ENCODE results near the gene CLCN6.

The CLCN6 gene

DNA sequence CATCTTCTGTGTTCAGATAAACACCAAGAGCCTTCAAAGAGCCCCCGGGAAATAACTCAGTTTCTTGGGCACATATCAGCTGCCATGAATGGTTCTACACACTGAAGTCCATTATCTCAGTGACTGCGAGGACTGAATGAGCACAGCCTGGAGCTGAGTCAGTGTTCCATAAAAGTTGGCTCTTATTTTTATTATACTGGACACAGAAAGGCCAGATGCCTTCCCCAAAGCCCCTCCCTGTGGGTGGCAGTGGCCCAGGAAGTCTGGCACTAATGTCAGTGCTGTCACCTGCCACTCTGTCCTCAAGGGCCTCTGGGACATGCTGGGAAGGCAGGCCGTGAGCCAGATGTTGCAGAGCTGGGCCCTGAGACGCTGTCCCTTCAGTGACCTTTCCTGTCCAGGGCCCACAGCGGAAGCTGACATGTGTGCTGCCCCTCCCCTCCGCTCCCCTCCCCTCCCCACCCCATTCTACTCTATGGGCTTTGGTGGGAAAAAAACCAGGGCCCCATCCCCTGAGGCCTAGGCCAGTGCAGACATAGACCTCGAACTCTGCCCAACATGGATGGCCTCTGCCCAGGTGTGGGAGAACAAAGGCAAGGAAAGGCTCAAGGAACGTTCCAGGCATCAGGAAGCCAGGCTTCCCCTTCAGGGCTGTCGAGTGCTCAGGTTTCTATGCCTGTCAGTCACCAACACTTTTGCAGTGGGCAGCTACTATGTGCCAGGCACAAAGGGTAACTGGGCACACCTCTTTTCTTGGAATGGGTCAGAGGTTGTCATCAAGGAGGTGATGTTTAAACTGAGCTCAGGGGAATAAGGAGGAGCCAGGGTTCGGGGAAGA, 75.1 kb downstream of the CLCN6 start:
- no peak for DNase-seq

DNA sequence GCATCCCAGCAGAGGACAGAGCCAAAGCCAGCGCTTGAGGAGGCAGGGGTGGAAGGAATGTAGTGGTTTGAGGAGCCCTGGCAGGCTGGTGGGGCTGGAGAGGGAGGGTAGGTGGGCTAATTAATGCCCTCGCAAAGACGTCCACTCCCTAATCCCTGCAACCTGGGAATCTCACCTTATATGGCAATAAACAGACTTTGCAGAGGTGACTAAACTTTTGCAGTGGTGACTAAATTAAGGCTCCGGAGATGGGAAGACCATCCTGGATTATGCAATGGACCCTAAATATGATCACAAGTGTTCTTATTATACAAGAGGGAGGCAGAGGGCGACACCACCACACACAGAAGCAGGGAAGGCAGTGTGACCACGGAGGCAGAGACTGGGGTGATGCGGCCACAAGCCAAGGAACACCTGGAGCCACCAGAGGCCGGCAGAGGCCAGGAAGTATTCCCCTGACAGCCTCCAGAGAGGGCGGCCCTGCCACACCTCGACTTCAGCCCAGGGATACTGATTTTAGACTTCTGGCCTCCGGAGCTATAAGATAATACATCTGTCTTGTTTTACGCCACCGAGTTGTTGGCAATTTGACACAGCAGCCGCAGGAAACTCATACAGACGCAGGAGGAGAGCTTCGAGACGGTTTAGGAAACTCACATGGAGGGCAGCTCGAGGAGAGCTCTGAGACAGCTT, 75.9 kb downstream of the CLCN6 start:
- DNase-seq = no peak

GRCh38 chr1:11882814-11883538, 77.0 kb downstream of the CLCN6 start:
- DNase-seq = no peak

GRCh38 chr1:11885916-11886315, 79.9 kb downstream of the CLCN6 start:
- DNase-seq = no peak

DNA sequence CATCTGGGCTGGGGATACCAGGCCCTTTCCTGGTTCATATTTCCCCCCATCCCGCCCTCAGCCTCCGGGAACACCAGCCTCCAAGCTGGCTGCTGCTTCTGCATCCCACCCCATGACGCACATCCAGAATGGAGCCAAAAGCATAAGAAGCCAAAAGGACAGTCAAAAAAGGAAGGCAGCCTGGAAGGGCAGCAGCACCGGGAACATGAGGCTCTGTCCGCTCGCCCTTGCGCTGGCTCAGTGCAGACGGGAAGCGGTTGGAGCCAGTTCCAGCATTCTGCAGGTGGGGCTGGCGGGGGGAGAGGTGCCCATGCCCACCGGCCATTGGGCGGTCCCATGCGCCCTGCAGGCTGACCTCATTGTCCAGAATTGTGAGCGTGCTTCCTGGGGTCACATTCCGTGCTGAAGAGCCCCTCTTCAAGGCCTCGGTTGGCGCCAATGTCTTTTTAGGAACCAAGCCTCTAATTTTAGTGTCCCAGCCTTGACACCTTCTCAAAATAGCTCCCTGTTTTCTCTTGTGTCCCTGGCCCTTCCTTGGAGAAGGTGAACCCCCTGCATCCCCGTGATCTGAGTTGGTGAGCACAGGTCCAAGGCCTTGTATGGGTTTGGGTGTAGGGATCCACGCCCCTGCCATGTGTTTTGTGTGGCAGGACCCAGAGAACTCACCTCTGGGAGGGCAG, 81.1 kb downstream of the CLCN6 start:
- DNase-seq = no peak

- DNase-seq = no peak
Measured at GRCh38 chr1:11887666-11888007, 81.6 kb downstream of the CLCN6 start.

- DNase-seq = no peak
Measured at GRCh38 chr1:11888206-11888876, 82.3 kb downstream of the CLCN6 start.

DNA sequence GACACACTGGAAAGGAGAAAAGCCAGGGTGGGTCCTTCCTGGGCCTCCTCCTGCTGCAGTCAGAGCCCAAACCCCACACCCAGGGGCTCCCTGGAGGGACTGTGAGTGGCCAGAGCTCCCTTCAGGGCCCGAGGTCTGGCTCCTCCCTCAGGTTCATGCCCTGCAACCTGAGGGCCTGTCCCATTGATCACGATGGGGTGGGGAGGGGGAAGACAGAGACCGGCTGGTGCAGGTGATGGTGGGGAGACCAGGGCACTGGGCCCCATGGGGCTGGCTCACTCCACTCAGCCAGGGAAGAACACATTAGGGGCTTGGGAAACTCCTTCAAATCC, 82.9 kb downstream of the CLCN6 start:
- no peak for DNase-seq

DNA sequence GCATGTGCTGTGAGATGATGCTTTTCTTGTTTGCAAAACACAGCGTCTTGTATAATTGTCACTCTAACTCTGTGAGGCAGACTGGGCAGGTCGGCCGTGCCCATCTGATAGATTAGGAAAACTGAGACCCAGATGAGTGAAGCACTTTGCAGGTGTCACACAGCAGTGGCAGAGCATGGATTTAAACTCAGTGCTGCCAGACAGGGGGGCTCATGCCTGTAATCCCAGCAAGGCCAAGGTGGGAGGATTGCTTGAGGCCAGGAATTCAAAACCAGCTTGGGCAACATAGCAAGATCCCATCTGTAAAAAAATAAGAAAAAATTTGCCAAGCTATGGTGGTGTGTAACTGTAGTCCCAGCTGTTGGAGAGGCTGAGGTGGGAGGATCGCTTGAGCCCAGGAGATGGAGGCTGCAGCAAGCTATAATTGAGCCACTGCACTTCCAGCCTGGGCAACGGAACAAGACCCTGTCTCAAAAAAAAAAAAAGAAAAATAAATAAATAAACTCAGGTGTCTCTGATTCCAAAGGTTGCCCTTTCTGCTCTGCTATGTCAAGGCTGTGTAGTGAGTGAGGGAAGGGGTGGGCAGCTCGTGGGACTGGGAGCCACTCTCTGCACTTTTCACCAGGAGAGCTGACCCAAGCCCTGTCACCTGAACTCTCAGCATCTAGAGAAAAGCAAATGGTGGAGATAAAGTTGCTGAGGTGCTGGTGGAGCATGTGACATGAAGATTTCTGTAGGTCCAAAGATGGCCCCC, 85.6 kb downstream of the CLCN6 start:
- no peak for DNase-seq
